ENCODE measurements around the gene GABBR2. TPM values are rescaled to one million over a fixed set of nuclear protein-coding genes. Genes with fewer than 3 reads are reported as not detected.

The GABBR2 gene
- total and polyA plus RNA-seq, 2 donors (not counting 1 experiment from before 2014, with no cell fraction given) = 0.03 TPM; not detected in 1

GRCh38 chr9:98310752-98311392, 397.9 kb downstream of the GABBR2 start:
- Histone ChIP-seq H3K9me3 (ENCODE audit: control extremely low read depth in 1 of 3, control insufficient read depth in 2 of 3, insufficient read depth in 1 of 3, low read length in 2 of 3) (no peaks in the 10 kb centered on the region), H3K27ac (ENCODE audit: low read length in 2 of 2) (no peak overlapping the region), H3K9ac (ENCODE audit: low read length) (no peak overlapping the region), H2AFZ (ENCODE audit: insufficient read depth, low read depth, low read length, poor library complexity, severe bottlenecking) (no peak overlapping the region), H3K4me2 (replicated peaks; ENCODE audit: low read depth, low read length, poor library complexity, severe bottlenecking) (no peak overlapping the region), H3K36me3 (replicated peaks in 1 of 2; ENCODE audit: control extremely low read depth in 1 of 2, control insufficient read depth in 1 of 2, extremely low read depth in 1 of 2, insufficient read depth in 2 of 2, low read length in 1 of 2) (no peaks in the 10 kb centered on the region), H3K27me3 (replicated peaks in 1 of 4; ENCODE audit: control extremely low read depth in 1 of 4, control insufficient read depth in 3 of 4, insufficient read depth in 4 of 4, low read length in 3 of 4) (peaks cover 0 to 4% (median 1%) of the 10 kb centered on the region in 4 experiments), H3K4me3 (ENCODE audit: control extremely low read depth in 1 of 5, extremely low read depth in 1 of 5, insufficient read depth in 1 of 5, low read depth in 2 of 5, low read length in 4 of 5) (no peak overlapping the region), H4K20me1 (ENCODE audit: control insufficient read depth, insufficient read depth, low read length, poor library complexity, severe bottlenecking) (no peaks in the 10 kb centered on the region), H3K4me1 (ENCODE audit: control insufficient read depth in 2 of 2, insufficient read depth in 2 of 2, low read length in 2 of 2) (no peaks in the 10 kb centered on the region), H3K79me2 (ENCODE audit: control insufficient read depth, insufficient read depth, low read length) (no peaks in the 10 kb centered on the region)
- TF ChIP-seq EZH2 (IDR thresholded peaks at IDR 0.05; ENCODE audit: borderline replicate concordance, insufficient read depth, low read depth, low read length, poor library complexity, severe bottlenecking) (no peak), CTCF (IDR thresholded peaks at IDR 0.05) (no peak)
- WGBS (ENCODE audit: insufficient coverage) = 86% methylated on average over 6 of the region's 6 CpGs
- H3K27me3 Mint-ChIP-seq = no peaks in the 10 kb centered on the region
- ChIA-PET CTCF (no interaction called here), POLR2A (no interaction called here)
- H3K27ac Mint-ChIP-seq = no peak overlapping the region
- no peak overlapping the region for H3K4me3 Mint-ChIP-seq
- ATAC-seq (ENCODE audit: low read depth) (no peak), DNase-seq (no peak)
- intact Hi-C loops (cut with micrococcal nuclease) = loop anchor here (10.0 kb wide), 1 partner anchor 214 kb away; no protein-coding TSS in a partner anchor
- no peaks in the 10 kb centered on the region for H3K9me3 Mint-ChIP-seq (ENCODE audit: insufficient read depth)
- peaks cover 2% of the 10 kb centered on the region for H3K4me1 Mint-ChIP-seq

GRCh38 chr9:98306384-98307145, 402.2 kb downstream of the GABBR2 start:
- POLR2A ChIA-PET = no interaction called here
- TF ChIP-seq CTCF (IDR thresholded peaks at IDR 0.05) = no peak
- no peak for TF ChIP-seq EZH2 (IDR thresholded peaks at IDR 0.05; ENCODE audit: borderline replicate concordance, insufficient read depth, low read depth, low read length, poor library complexity, severe bottlenecking)
- intact Hi-C loops (cut with micrococcal nuclease) = no loop called here

More at GRCh38 chr9:98306384-98307145, 402.2 kb downstream of the GABBR2 start:
- Histone ChIP-seq H3K27me3 (replicated peaks in 1 of 4; ENCODE audit: control extremely low read depth in 1 of 4, control insufficient read depth in 3 of 4, insufficient read depth in 4 of 4, low read length in 3 of 4) (peaks cover 0 to 4% (median 0%) of the 10 kb centered on the region in 4 experiments), H3K4me1 (ENCODE audit: control insufficient read depth in 2 of 2, insufficient read depth in 2 of 2, low read length in 2 of 2) (no peaks in the 10 kb centered on the region), H4K20me1 (ENCODE audit: control insufficient read depth, insufficient read depth, low read length, poor library complexity, severe bottlenecking) (no peaks in the 10 kb centered on the region), H3K36me3 (replicated peaks in 1 of 2; ENCODE audit: control extremely low read depth in 1 of 2, control insufficient read depth in 1 of 2, extremely low read depth in 1 of 2, insufficient read depth in 2 of 2, low read length in 1 of 2) (no peaks in the 10 kb centered on the region), H3K9ac (ENCODE audit: low read length) (no peak overlapping the region), H3K79me2 (ENCODE audit: control insufficient read depth, insufficient read depth, low read length) (no peaks in the 10 kb centered on the region), H2AFZ (ENCODE audit: insufficient read depth, low read depth, low read length, poor library complexity, severe bottlenecking) (no peak overlapping the region), H3K4me3 (ENCODE audit: control extremely low read depth in 1 of 5, extremely low read depth in 1 of 5, insufficient read depth in 1 of 5, low read depth in 2 of 5, low read length in 4 of 5) (no peak overlapping the region), H3K9me3 (ENCODE audit: control extremely low read depth in 1 of 3, control insufficient read depth in 2 of 3, insufficient read depth in 1 of 3, low read length in 2 of 3) (no peaks in the 10 kb centered on the region), H3K27ac (ENCODE audit: low read length in 2 of 2) (no peak overlapping the region), H3K4me2 (replicated peaks; ENCODE audit: low read depth, low read length, poor library complexity, severe bottlenecking) (no peak overlapping the region)
- 79% methylated on average over 2 of the region's 7 CpGs for WGBS (ENCODE audit: insufficient coverage)
- Mint-ChIP-seq H3K4me1 (no peaks in the 10 kb centered on the region), H3K27ac (no peak overlapping the region), H3K27me3 (no peaks in the 10 kb centered on the region), H3K9me3 (ENCODE audit: insufficient read depth) (no peaks in the 10 kb centered on the region), H3K4me3 (no peak overlapping the region)
- CTCF ChIA-PET = no interaction called here
- DNase-seq (no peak), ATAC-seq (ENCODE audit: low read depth) (no peak)

All from B cell (primary cell).